H1 (cell line): Measurements from ENCODE around the gene ZNF408. TPM values are rescaled to one million over a fixed set of nuclear protein-coding genes. Genes with fewer than 3 reads are reported as not detected.

ENCODE experiments used
- CTCF ChIA-PET: fragments of 300-600 bp; sonication (Branson Sonifier 250); formaldehyde crosslinking; loops from one replicate; lab custom pipeline; 2021; ENCODE audit not compliant: partially characterized antibody; lab: Charles Lee
- POLR2A ChIA-PET: fragments of 300-600 bp; sonication (Branson Sonifier 250); formaldehyde crosslinking; loops from one replicate; lab custom pipeline; 2021; ENCODE audit warnings: inconsistent platforms; ENCODE audit not compliant: partially characterized antibody; lab: Charles Lee
- DNase-seq, 2 experiments: peaks; one replicate each; pipeline versions ENCODE4 v3.0.0 to v3.0.0-alpha.2; 2010 to 2022; ENCODE audit warnings: low spot score in 2 of 2, low read depth in 1 of 2, mixed read lengths in 1 of 2
- FAIRE-seq: peaks from 2 replicates; lab custom pipeline; 2011; peaks lifted over from hg19 to GRCh38; lab: Jason Lieb, UNC
- H2AFZ ChIP-seq: 2 replicates; pipeline ENCODE4 v1.8.1; 2012; ENCODE audit warnings: low read length, inconsistent platforms
- H2AK5ac ChIP-seq: 2 replicates; pipeline ENCODE4 v1.6.1; 2013; ENCODE audit warnings: low read depth, low read length
- H2BK120ac ChIP-seq: replicated peaks from 2 replicates; pipeline ENCODE3; 2013; ENCODE audit warnings: low read depth, low read length, inconsistent platforms
- H2BK12ac ChIP-seq: 2 replicates; pipeline ENCODE4 v1.6.1; 2013; ENCODE audit warnings: low read depth, low read length
- H2BK15ac ChIP-seq: 2 replicates; pipeline ENCODE4 v1.6.1; 2013; ENCODE audit warnings: low read length
- H2BK20ac ChIP-seq: 2 replicates; pipeline ENCODE4 v1.6.1; 2013; ENCODE audit warnings: low read length
- H2BK5ac ChIP-seq: 2 replicates; pipeline ENCODE4 v1.6.1; 2013; ENCODE audit warnings: low read depth, low read length
- H3K14ac ChIP-seq: 2 replicates; pipeline ENCODE4 v1.6.1; 2013; ENCODE audit warnings: inconsistent platforms; ENCODE audit not compliant: insufficient read length
- H3K18ac ChIP-seq: 2 replicates; pipeline ENCODE4 v1.6.1; 2013; ENCODE audit warnings: low read length; ENCODE audit errors: extremely low read depth
- H3K23ac ChIP-seq: 2 replicates; pipeline ENCODE4 v1.6.1; 2013; ENCODE audit warnings: inconsistent platforms; ENCODE audit not compliant: insufficient read length
- H3K23me2 ChIP-seq: 2 replicates; pipeline ENCODE4 v1.6.1; 2013; ENCODE audit warnings: low read depth, low read length
- H3K27ac ChIP-seq: 2 replicates; pipeline ENCODE4 v1.6.1; 2011; ENCODE audit warnings: low read depth, low read length, inconsistent platforms
- H3K27me3 ChIP-seq, 4 experiments: replicated peaks in 1 of 4; 1 replicate in 1 of 4; 2 replicates in 3 of 4; pipeline versions ENCODE4 v1.6.1 to v1.8.1; 2011 to 2013; ENCODE audit warnings: low read length in 3 of 4, mild to moderate bottlenecking in 3 of 4, inconsistent platforms in 2 of 4, mixed read lengths in 2 of 4, moderate library complexity in 1 of 4; ENCODE audit not compliant: control insufficient read depth in 3 of 4, insufficient read depth in 3 of 4; ENCODE audit errors: extremely low read depth in 1 of 4
- H3K36me3 ChIP-seq, 4 experiments: 2 replicates each; pipeline versions ENCODE4 v1.6.1 to v1.8.1; 2011 to 2013; ENCODE audit warnings: mild to moderate bottlenecking in 4 of 4, low read length in 3 of 4, moderate library complexity in 2 of 4, control low read depth in 1 of 4, inconsistent platforms in 1 of 4; ENCODE audit not compliant: insufficient read depth in 4 of 4, control insufficient read depth in 2 of 4
- H3K4ac ChIP-seq: replicated peaks from 2 replicates; pipeline ENCODE3; 2013; ENCODE audit warnings: low read length, low read depth, mixed read lengths, inconsistent platforms; ENCODE audit not compliant: insufficient read length
- H3K4me1 ChIP-seq, 4 experiments: replicated peaks in 1 of 4; 1 replicate in 1 of 4; 2 replicates in 3 of 4; pipeline versions ENCODE4 v1.6.1 to v1.8.1; 2011 to 2013; ENCODE audit warnings: low read length in 3 of 4, inconsistent platforms in 2 of 4, mixed read lengths in 1 of 4; ENCODE audit not compliant: insufficient read depth in 4 of 4, control insufficient read depth in 3 of 4
- H3K4me2 ChIP-seq, 2 experiments: 2 replicates each; pipeline versions ENCODE4 v1.6.1 to v1.8.1; 2011 to 2013; ENCODE audit warnings: low read depth in 2 of 2, low read length in 2 of 2, control low read depth in 1 of 2, inconsistent platforms in 1 of 2, mild to moderate bottlenecking in 1 of 2; ENCODE audit not compliant: insufficient read depth in 1 of 2
- H3K4me3 ChIP-seq, 4 experiments: fragments of 200-600, 300-600 bp in 1 of 4; sonication (generic), shearing (Covaris generic), sonication (Bioruptor Twin) in 1 of 4; 2 replicates each; pipeline versions ENCODE4 v1.5.1 to v1.8.1; 2011 to 2016; ENCODE audit warnings: low read length in 4 of 4, low read depth in 3 of 4, control low read depth in 2 of 4, inconsistent platforms in 2 of 4, mild to moderate bottlenecking in 2 of 4, mixed read lengths in 1 of 4, moderate library complexity in 1 of 4; ENCODE audit not compliant: insufficient read depth in 2 of 4; ENCODE audit errors: extremely low read depth in 1 of 4
- H3K56ac ChIP-seq: replicated peaks from 2 replicates; pipeline ENCODE3; 2013; ENCODE audit warnings: low read depth, mild to moderate bottlenecking, mixed read lengths, low read length, inconsistent platforms; ENCODE audit not compliant: insufficient read length
- H3K79me1 ChIP-seq: 2 replicates; pipeline ENCODE4 v1.6.1; 2013; ENCODE audit warnings: low read depth, low read length, control low read depth
- H3K79me2 ChIP-seq, 2 experiments: 2 replicates each; pipeline versions ENCODE4 v1.6.1 to v1.8.1; 2012 to 2013; ENCODE audit warnings: low read length in 2 of 2, mild to moderate bottlenecking in 2 of 2, inconsistent platforms in 1 of 2; ENCODE audit not compliant: insufficient read depth in 2 of 2, control insufficient read depth in 1 of 2
- H3K9ac ChIP-seq, 4 experiments: replicated peaks in 1 of 4; 1 replicate in 1 of 4; 2 replicates in 3 of 4; pipeline versions ENCODE4 v1.6.1 to v1.8.1; 2011 to 2013; ENCODE audit warnings: low read depth in 3 of 4, low read length in 3 of 4, control low read depth in 2 of 4, mild to moderate bottlenecking in 2 of 4, moderate library complexity in 2 of 4, inconsistent platforms in 1 of 4; ENCODE audit errors: extremely low read depth in 1 of 4
- H3K9me3 ChIP-seq, 2 experiments: 2 replicates each; pipeline versions ENCODE4 v1.6.1 to v1.8.1; 2012 to 2013; ENCODE audit warnings: mild to moderate bottlenecking in 2 of 2, moderate library complexity in 2 of 2, control low read depth in 1 of 2, inconsistent platforms in 1 of 2, low read depth in 1 of 2, low read length in 1 of 2, mixed read lengths in 1 of 2; ENCODE audit not compliant: insufficient read depth in 2 of 2
- H4K20me1 ChIP-seq, 2 experiments: replicated peaks in 1 of 2; 2 replicates each; pipeline versions ENCODE3 to v1.8.1; 2011 to 2013; ENCODE audit warnings: inconsistent platforms in 2 of 2, low read length in 2 of 2, mild to moderate bottlenecking in 1 of 2; ENCODE audit not compliant: insufficient read depth in 2 of 2, control insufficient read depth in 1 of 2
- H4K5ac ChIP-seq: 2 replicates; pipeline ENCODE4 v1.6.1; 2013; ENCODE audit warnings: low read length, low read depth, mixed read lengths, inconsistent platforms; ENCODE audit not compliant: insufficient read length
- H4K8ac ChIP-seq: 2 replicates; pipeline ENCODE4 v1.8.0; 2013; ENCODE audit warnings: mild to moderate bottlenecking, moderate library complexity, low read length, inconsistent platforms; ENCODE audit not compliant: insufficient read depth; ENCODE audit errors: extremely low read depth
- H4K91ac ChIP-seq: replicated peaks from 2 replicates; pipeline ENCODE3; 2013; ENCODE audit warnings: low read length, mixed read lengths, inconsistent platforms; ENCODE audit not compliant: insufficient read length
- EP300 ChIP-seq, 2 experiments: IDR thresholded peaks; 1 replicate in 1 of 2; 2 replicates in 1 of 2; pipeline ENCODE4 v1.6.1; 2011 to 2012; ENCODE audit warnings: low read depth in 2 of 2, low read length in 2 of 2, mild to moderate bottlenecking in 2 of 2, borderline replicate concordance in 1 of 2, inconsistent platforms in 1 of 2, moderate library complexity in 1 of 2
- GABPA ChIP-seq: IDR thresholded peaks from 2 replicates; pipeline ENCODE4 v1.6.1; 2011; ENCODE audit warnings: mild to moderate bottlenecking, low read length, moderate library complexity, borderline replicate concordance; ENCODE audit not compliant: insufficient read depth
- JUND ChIP-seq: IDR thresholded peaks from 2 replicates; pipeline ENCODE4 v1.6.1; 2011; ENCODE audit warnings: mild to moderate bottlenecking, improper control_type of control experiment, low read length
- KDM5A ChIP-seq: fragments of 200-600 bp; IDR thresholded peaks from 2 replicates; pipeline ENCODE4 v1.7.1; 2012; ENCODE audit warnings: mild to moderate bottlenecking, low read length, inconsistent platforms, mixed read lengths
- NANOG ChIP-seq: IDR thresholded peaks from 2 replicates; pipeline ENCODE4 v1.6.1; 2011; ENCODE audit warnings: low read length, low read depth, mild to moderate bottlenecking, inconsistent platforms; ENCODE audit not compliant: insufficient read depth, poor library complexity, severe bottlenecking
- PHF8 ChIP-seq: fragments of 200-600 bp; sonication (generic); conservative IDR thresholded peaks from 2 replicates; pipeline ENCODE4 v1.7.1; 2012; ENCODE audit warnings: low read depth, mild to moderate bottlenecking, inconsistent platforms, low read length, moderate library complexity
- POLR2A ChIP-seq, 2 experiments: IDR thresholded peaks; 1 replicate in 1 of 2; 2 replicates in 1 of 2; pipeline ENCODE4 v1.6.1; 2011; ENCODE audit warnings: low read depth in 2 of 2, low read length in 2 of 2, mild to moderate bottlenecking in 2 of 2; ENCODE audit errors: control extremely low read depth in 1 of 2
- RXRA ChIP-seq: IDR thresholded peaks from 2 replicates; pipeline ENCODE4 v1.6.1; 2011; ENCODE audit warnings: low read depth, mild to moderate bottlenecking, low read length, moderate library complexity; ENCODE audit not compliant: insufficient read depth
- SIRT6 ChIP-seq: IDR thresholded peaks from one replicate; pipeline ENCODE4 v1.7.1; 2012; ENCODE audit warnings: low read length, inconsistent platforms
- SUZ12 ChIP-seq: fragments of 200-600 bp; sonication (generic); IDR thresholded peaks from 2 replicates; pipeline ENCODE4 v1.6.1; 2012; ENCODE audit warnings: mild to moderate bottlenecking, inconsistent platforms, low read length, moderate library complexity, mixed read lengths
- TAF1 ChIP-seq: IDR thresholded peaks from 2 replicates; pipeline ENCODE4 v1.6.1; 2011; ENCODE audit warnings: mild to moderate bottlenecking, low read depth, low read length
- WGBS, 2 experiments: shearing (Covaris generic) in 1 of 2; methylation state at CpG; one replicate each; pipeline versions ENCODE4 v1.1.6 to v1.1.7; 2013 to 2015; ENCODE audit warnings: low lambda C conversion rate in 2 of 2, mixed read lengths in 2 of 2, inconsistent platforms in 1 of 2, low coverage in 1 of 2, missing lambda C conversion rate in 1 of 2; ENCODE audit not compliant: insufficient replicate concordance in 2 of 2, insufficient coverage in 1 of 2, insufficient read length in 1 of 2; ENCODE audit errors: extremely low coverage in 1 of 2, missing lambda C conversion rate in 1 of 2; 5-methylcytosine and 5-hydroxymethylcytosine counted together
- polyA plus RNA-seq, 7 experiments: library from polyadenylated mRNA; depleted of rRNA in 3 of 7; stranded (reverse) in 5 of 7; unstranded in 2 of 7; fragments of >200 nt in 5 of 7; fragments of 200-250 nt in 2 of 7; gene quantifications; 1 replicate in 5 of 7; 2 replicates in 1 of 7; 4 replicates in 1 of 7; pipeline versions ENCODE4 v1.2.1 to v1.2.3, GENCODE V29; 2011 to 2013; ENCODE audit warnings: missing spikeins in 2 of 7, mixed read lengths in 2 of 7
- total RNA-seq: library from RNA; stranded (reverse); fragmentation: NEBNext Ultra II Directional; extraction: Animal tissue kit (Norgen Biotek cat#: 25700); gene quantifications from 2 replicates; pipeline ENCODE4 v1.2.1, GENCODE V29; 2021

ZNF408 gene
- total and polyA plus RNA-seq, 2 of the 8 experiments (the other 6 are each of a cell fraction or from before 2014, with no cell fraction given), result 10.7 to 11.0 TPM

DNA sequence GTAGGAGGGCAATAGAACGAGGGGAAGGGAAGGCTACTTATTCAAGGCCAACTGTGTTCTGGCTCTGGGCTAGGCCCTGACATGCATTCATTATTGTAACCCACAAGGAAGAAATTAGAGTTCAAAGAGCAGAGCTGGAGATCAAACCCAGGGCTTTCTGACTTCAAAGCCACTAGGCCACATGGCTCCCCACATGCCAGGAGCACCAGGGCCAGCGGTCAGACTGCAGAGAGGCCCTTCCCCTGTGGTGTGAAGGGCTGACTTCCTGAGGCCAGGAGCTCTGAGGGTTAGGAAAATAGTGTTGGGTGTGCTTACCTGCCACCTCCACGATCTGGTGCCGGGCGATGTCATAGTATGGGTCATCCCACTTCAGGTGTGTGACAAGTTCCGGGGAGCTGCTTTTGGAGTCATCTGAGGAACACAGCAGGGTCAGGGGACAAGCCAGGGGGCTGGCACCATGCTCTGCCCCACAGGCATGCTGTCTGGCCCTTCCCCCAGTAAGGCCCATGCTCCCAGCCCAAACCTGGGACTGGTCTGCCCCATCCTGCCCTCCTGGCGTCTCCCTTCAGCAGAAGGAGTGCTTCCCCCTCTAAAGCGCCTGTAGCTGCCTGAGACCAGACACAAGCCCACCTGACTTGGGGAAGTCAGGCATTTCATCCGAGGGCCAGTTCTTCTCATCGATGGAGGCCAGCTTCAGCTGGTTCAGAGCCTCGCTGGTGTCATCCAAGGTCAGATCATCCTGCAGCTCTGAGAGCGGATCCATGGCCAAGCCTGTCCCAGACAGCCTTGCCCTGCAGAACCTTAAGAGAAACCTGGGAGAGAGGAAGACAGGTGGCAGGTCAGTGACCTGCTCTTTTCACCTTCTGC is 5.3 kb upstream of the ZNF408 start:
- Histone ChIP-seq H2AK5ac (no peak overlapping the region), H3K18ac (no peak overlapping the region), H2BK120ac (no peak overlapping the region), H4K5ac (no peak overlapping the region), H3K79me1 (no peaks in the 10 kb centered on the region), H4K91ac (no peak overlapping the region), H3K4me3 (no peak overlapping the region), H3K56ac (no peak overlapping the region), H3K27ac (no peak overlapping the region), H3K79me2 (peaks cover 0 to 4% of the 10 kb centered on the region in 2 experiments; a peak in 1 of 4 replicates), H3K36me3 (peaks cover 2 to 11% (median 6%) of the 10 kb centered on the region in 4 experiments; a peak in 3 of 8 replicates), H3K4me1 (no peaks in the 10 kb centered on the region; a peak in 2 of 7 replicates), H3K23me2 (peaks cover 3% of the 10 kb centered on the region; the same call in 1 of the 2 replicates), H3K14ac (no peak overlapping the region), H2BK12ac (no peak overlapping the region), H2BK15ac (no peak overlapping the region), H3K4ac (no peak overlapping the region), H4K20me1 (peaks cover 2% of the 10 kb centered on the region in 2 experiments), H3K9me3 (no peaks in the 10 kb centered on the region), H4K8ac (no peak overlapping the region), H3K23ac (no peak overlapping the region), H3K9ac (no peak overlapping the region), H3K4me2 (no peak overlapping the region), H2BK5ac (no peak overlapping the region), H2AFZ (no peak overlapping the region), H3K27me3 (no peaks in the 10 kb centered on the region), H2BK20ac (no peak overlapping the region)
- DNase-seq (no peak), FAIRE-seq (no peak)
- TF ChIP-seq TAF1 (no peak), SUZ12 (no peak), SIRT6 (no peak), EP300 (IDR thresholded peaks at IDR 0.05; ENCODE audit: borderline replicate concordance in 1 of 2, low read depth in 2 of 2, low read length in 2 of 2) (no peak), RXRA (no peak), JUND (no peak), NANOG (no peak), PHF8 (no peak), KDM5A (no peak), GABPA (no peak), POLR2A (IDR thresholded peaks at IDR 0.05; ENCODE audit: control extremely low read depth in 1 of 2, low read depth in 2 of 2, low read length in 2 of 2) (no peak)
- POLR2A ChIA-PET, result interaction anchor here (0.6 to 1.4 kb wide), 3 partner anchors 10 to 314 kb away, joined by 3 to 5 read pairs (median 4); partner anchors contain the start of gene MDK
- CTCF ChIA-PET, result interaction anchor here (0.6 to 2.0 kb wide), 3 partner anchors 12 to 308 kb away, joined by 3 to 6 read pairs (median 3); no protein-coding TSS in a partner anchor
- 88% methylated on average over 12 of the region's 12 CpGs; no CpG with 5 or more reads in 1 of the 2 experiments for WGBS, 2 experiments
